GM18499 (cell line): ENCODE data around the gene INTS15.

Experiments
- ATAC-seq: cut with Tn5 transposase; IDR thresholded peaks from one replicate; pipeline ENCODE4 v1.9.1; 2021; ENCODE audit warnings: moderate number of reproducible peaks; ENCODE audit not compliant: insufficient read depth, unreplicated experiment

Gene INTS15

GRCh38 chr7:6589829-6590644 lies at the start of gene INTS15:
Gene INTS15, plus strand, starts transcription at chr7:6590021. Its CDS starts 263 bp downstream, at chr7:6590284.
- ATAC-seq, result peak; percentile 74

GRCh38 chr7:6542368-6542767 lies 47.5 kb upstream of the INTS15 start:
- no peak for ATAC-seq

- ATAC-seq, result no peak
Observed at GRCh38 chr7:6545398-6546126, 44.3 kb upstream of the INTS15 start.

- no peak for ATAC-seq
Observed at GRCh38 chr7:6546498-6547251, 43.1 kb upstream of the INTS15 start.

GRCh38 chr7:6547400-6547799 lies 42.4 kb upstream of the INTS15 start:
- no peak for ATAC-seq

- ATAC-seq, result no peak
Observed at GRCh38 chr7:6551016-6551511, 38.8 kb upstream of the INTS15 start, which contains the start of gene GRID2IP. Gene GRID2IP, minus strand, starts transcription at chr7:6551461. Its CDS starts 25 bp downstream, at chr7:6551436.

GRCh38 chr7:6553448-6554044 lies 36.3 kb upstream of the INTS15 start:
- no peak for ATAC-seq

GRCh38 chr7:6554848-6555247 lies 35.0 kb upstream of the INTS15 start:
- ATAC-seq, result no peak

- no peak for ATAC-seq
Observed at GRCh38 chr7:6556196-6556595, 33.6 kb upstream of the INTS15 start.

GRCh38 chr7:6558837-6559236 lies 31.0 kb upstream of the INTS15 start:
- no peak for ATAC-seq

GRCh38 chr7:6559896-6560295 lies 29.9 kb upstream of the INTS15 start:
- no peak for ATAC-seq

- no peak for ATAC-seq
Observed at GRCh38 chr7:6562106-6562505, 27.7 kb upstream of the INTS15 start.

GRCh38 chr7:6563936-6564770 lies 25.7 kb upstream of the INTS15 start:
- no peak for ATAC-seq

- no peak for ATAC-seq
Observed at GRCh38 chr7:6565655-6566054, 24.2 kb upstream of the INTS15 start.

GRCh38 chr7:6567886-6568285 lies 21.9 kb upstream of the INTS15 start:
- ATAC-seq, result no peak

- ATAC-seq, result no peak
Observed at GRCh38 chr7:6571160-6571779, 18.6 kb upstream of the INTS15 start.

- no peak for ATAC-seq
Observed at GRCh38 chr7:6575281-6576023, 14.4 kb upstream of the INTS15 start.
